HK-2 (cell line): Measurements from ENCODE around the gene PLIN1.

ENCODE experiments used
- DNase-seq: peaks from one replicate; pipeline ENCODE4 v3.0.0-alpha.2; 2018; ENCODE audit not compliant: unreplicated experiment

Gene PLIN1

DNA sequence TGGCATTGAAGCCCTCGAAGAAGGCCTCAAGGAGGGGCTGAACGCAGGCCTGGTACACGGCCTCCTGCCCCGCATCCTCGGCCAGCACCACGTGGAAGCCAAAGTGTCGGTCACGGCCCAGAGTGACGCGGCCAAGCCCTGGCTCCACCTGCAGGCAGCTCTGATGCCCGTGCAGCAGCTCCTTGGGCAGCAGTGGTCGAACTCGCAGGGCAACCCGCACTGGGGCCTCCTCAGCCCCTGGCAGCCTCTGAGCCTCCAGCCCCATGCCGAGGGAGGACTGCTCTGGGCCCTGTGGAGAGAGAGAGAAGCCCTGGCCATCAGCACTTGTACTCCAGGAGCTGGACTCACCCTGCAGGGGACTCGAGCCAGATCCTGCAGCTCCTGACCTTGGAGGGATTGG is 26.5 kb downstream of the PLIN1 start:
- DNase-seq = no peak

DNA sequence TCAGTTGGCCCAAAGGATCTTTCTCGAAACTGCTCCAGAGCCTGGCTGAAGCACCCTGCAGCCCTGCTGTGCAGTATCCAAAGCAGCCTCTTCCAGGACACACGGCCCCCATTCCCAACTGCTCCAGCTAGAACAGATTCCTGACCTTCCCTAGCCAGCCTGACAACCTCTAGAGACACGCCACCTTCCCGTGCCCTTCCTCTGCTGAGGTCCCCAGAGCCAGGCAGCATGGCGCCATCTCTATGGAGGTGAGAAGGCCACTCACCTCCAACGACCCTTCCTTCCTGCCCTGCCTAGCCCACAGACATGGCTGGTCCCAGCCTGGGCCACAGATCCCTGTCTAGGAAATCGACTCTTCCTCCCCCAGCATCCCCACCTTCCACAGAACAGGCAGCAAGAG is 27.0 kb downstream of the PLIN1 start:
- no peak for DNase-seq

DNA sequence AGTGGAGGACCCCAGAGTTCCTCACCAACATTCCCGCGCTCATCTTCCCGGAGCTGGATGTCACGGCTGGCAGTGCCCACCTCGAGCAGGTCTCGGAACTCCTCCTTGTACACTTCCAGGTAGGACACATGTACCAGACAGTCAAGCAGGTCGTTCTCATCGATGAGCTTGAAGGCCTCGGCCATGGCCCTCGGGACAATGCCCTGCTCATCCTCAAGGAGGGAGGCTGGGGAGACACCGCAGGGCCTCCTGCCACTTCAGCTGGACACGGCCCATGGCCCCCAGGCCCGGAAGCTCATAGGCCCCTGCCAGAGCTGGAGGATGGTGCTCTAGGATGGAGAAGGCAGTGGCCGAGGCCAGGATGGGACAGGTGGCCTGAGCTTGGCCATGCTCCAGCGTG is 29.5 kb downstream of the PLIN1 start:
- no peak for DNase-seq

DNA sequence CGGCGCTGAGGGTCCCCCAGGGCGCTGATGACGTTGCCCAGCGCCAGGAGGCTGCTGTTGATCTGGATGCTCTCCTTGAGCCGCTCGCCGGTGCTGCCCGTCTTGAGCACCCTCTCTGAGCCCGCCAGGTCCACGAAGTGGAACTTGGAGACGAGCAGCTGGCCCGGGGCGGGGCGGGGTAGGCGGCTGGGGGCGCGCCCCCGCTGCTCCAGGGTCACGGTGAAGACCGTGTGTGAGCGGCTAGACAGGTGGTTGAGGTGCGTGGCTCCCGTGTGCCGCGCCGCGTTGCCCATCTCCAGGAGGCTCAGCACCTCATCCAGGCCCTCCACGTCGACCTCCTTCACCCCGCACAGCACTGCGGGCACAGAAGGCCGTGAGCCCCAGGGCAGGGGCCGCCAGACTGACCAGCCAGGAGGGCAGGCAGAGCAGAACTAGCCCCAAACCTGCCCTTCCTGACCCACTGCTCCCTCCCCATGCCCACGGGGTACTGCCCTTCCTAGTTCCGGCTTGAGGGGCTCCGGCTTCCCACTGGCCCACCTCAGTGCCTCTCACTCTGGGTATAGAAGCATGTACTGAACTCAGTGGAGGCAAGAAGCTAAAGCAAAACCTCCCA is 30.0 kb downstream of the PLIN1 start:
- DNase-seq = no peak

DNA sequence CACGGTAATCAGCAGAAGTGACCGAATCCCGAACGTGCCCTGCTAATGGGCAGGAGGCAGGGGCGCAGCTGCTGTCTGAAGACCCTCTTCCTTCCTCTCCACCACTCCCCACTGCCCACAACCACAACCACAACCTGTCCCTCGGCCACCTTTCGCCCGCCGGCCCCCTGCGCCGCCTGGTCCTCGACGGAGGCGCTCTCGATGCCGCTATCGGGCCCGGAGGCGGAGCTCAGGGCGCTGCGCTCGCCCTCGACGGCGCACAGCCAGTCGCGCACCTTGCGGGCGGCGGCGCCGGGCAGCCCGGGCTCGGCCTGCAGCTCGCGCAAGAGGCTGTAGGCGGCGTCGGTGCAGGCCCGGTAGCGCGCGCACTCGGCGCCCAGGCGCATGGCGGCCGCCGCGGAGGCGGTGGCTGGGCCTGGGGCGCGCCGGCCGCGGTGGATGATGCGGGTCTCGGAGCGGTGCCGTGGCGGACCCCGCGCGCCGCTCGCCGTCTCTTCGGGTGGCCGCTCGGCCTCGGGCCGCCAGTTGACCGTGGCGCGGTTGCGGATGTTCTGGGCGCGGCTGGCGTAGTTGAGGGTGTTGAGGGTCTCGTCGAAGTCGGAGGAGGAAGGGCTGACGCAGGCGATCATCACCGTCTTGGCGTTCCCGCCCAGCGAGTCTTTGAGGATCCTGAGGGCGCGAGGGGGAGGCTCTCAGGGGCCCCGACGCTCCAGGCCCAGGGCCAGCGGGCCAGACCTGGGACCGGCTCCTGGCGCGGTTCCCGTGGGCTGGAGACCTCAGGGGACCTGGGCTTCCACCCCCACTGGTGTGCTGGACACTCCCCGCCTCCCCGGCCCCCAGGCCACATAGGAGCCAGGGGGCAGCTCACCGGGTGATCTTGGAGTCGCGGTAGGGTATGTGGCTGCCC is 30.8 kb downstream of the PLIN1 start:
- DNase-seq = no peak

DNA sequence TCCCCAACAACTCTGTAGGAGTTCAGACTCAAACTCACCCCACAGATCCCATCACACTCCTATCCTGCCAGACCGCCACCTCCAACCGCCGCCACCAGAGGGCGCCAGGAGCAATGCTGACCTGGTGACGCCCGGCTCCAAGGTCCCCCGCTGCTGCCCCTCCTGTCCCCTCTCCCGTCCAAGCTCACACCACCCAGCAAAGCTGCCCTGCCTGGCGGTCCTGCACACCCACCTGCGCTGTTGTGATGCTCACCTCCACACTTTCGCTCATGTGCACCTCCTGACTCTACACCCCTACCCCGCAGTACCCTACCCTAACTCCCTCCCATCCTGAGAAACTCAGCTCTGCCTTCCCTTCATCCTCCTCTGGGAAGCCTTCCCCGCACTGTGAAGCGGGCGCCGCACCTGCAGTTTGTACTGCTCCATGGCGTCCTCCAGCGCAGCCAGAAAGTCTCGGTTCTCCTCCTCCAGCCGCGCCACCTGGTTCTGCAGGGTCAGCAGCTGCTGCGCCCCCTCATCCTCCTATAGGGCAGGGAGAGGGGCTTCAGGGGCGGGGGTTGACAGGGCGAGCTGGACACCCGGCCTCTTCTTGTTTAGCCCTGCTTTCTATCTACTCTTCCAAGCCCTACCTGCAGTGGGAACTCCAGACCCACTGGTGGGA is 31.8 kb downstream of the PLIN1 start:
- peak; percentile 73 for DNase-seq

DNA sequence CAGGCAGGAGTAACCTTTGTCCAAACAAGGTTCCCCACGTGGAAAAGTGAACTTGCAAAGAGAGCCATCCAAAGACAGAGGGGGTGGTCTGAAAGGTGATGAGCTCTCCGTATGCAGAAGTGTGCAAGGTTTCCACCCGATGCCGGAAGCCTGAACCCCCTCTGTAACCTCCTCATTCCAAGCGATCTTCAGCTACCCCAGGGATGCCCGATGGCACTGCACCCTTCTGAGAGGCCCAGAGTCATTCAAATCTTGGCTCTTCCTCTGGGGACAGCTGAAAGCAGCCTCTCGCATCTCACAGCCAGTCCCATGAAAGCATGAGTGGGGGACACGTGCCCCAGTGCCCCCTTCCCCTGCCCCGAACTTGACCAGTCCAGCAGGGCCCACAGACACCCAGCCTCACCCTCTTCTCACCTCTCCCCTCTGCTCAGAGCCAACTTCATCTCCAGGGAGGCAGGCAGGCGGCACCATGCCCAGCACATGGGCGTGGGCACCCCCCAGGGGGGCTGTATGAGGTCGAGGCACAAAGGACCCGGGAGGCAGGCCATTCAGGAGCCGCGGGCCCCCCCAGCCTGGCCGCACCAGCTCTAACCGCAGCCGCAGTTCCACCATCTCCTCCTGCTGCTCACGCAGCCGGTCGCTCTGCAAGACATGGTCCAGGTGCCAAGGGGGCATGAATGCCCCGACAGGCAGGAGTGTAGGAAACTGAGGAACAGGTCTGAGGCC is 32.6 kb downstream of the PLIN1 start:
- no peak for DNase-seq

DNA sequence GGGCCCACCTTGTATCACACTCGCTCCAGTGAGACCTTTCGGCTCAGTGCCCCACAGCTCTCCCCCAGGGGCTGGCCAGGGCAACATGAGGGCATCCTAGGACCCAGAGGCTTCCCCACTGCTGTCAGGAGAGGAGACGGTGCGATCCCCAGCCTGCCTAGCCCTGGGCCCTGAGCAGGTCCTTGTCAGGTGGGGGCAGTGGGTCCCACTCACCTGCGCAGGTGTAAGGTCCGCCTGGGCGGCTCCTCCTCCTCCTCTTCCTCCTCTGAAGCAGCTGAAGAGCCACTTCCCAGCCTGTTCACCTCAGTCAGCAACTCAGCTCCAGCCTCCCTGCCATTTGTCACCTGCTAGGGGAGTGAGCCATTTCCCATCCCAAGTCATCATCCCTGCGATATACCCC is 33.5 kb downstream of the PLIN1 start:
- DNase-seq = no peak

DNA sequence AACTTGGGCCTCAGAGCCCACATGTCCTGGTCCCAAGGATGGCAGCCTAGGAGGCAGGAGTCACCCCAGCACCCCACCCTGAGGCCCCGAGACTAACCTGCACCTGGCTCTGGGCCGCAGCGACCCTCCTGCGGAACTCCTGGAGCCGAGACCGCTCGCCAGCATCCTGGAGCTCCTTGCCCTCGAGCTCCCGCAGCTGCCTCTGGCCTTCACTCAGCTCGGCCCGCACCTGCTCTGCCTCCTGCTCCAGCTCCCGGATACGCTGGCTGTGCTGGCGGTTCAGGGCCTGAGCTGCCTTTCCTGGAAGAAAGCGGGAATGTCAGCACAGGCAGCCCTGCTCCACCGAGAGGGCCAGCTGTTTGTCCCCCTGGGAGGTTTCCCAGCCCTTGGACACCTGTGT is 37.1 kb downstream of the PLIN1 start:
- no peak for DNase-seq

DNA sequence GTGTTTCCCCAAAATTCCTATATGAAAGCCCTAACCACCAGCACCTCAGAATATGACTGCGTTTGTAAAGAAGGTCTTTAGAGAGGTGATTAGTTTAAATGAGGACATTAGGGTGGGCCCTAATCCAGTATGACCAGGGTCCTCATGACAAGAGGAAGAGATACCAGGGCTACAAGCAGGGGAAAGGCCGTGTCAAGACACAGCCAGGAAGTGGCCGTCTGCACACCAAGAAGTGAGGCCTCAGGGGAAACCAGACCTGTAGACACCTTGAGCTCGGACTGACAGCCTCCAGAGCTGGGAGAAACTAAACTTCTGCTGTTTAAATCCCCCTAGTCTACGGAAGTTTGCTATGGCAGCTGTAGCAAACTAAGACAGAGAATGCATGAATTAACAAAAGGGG is 38.1 kb downstream of the PLIN1 start:
- no peak for DNase-seq

DNA sequence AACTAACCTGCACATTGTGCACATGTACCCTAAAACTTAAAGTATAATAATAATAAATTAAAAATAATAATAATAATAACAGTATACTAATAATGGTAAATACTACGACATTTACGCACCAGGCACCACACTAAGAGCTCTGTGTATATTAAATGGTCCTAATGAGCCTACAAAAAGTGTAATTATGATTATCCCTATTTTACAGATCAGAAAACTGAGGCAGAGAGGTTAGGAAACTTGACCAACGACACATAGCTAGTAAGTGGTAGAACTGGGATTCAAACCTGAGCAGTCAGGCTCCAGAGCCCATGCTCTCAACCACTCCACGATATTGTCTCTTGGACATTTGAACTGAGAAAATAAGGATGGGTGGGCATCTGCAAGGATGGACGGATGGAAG is 38.9 kb downstream of the PLIN1 start:
- DNase-seq = no peak

DNA sequence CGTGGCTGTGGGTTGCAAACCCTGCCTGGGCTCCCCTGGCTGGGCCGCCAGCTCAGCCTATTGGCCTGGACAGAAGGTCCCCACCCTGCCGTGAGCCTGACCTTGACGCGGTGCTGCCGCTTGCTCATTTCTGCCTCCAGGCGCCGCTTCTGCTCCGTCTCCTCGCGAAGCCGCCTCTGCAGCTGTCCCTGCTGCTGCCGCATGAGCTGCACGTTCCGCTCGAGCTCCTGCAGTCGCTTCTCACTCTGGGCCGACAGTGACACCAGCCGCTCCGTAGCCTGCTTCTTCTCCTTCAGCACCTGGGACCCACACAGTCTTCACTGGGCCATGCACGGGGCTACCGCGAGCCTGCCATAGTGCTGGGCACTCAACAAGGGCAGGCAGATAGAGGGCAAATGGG is 45.6 kb downstream of the PLIN1 start:
- no peak for DNase-seq

DNA sequence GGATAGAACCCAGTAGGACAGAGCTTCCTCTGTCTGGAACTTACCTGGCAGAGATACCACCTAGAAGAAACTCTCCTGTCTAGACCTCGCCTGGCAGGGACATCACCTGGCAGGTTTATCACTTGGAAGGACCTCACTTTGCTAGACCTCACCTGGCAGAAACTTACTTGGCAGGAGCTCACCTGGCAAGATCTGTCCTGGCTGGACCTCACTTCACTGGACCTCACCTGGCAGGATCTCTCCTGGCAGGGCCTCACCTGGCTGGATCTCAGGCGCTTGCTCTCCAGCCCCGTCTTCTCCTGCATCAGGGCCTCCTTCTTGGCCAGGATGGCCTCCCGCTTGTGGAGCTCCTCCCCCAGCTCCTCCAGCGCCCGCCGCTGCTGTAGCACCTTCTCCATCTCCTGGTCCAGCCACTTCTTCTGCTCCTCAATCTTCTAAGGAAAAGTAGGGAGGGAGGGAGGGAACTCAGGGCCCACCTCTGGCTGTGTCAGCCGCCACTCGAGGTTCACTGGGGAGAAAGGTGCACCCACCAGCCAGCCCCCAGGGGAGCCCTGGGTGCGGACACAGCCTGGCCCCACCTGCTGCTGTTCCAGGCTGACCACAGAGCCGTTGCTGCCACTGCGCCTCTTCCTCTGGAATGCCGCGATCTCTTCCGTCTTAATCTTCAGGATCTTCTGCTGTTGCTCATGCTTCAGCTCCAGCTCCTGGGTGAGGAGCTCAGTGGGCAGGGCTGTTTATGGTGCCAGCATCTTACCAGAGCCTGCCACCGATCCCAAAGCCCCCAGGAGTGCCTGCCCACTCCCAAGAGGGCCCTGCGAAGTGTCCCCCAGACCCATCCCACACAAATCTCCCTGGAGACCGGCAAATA is 46.4 kb downstream of the PLIN1 start:
- DNase-seq = no peak

DNA sequence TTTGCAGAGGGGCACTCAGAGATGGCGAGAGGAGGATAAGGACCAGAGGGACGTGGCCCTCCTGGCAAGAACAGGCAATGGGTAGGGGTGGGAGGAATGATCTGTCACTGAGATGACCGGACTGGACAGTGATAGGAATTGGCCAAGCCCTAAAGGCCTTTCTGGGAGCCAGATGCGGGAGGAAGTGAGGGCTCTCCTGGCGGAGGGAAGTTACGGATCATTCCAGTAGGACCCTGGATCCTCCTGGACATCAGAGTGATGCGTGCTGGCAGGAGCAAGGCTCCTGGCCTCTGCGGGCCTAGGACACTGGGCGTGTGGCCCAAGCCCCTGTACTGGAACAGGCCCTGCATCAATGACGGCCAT is 47.3 kb downstream of the PLIN1 start:
- no peak for DNase-seq

DNA sequence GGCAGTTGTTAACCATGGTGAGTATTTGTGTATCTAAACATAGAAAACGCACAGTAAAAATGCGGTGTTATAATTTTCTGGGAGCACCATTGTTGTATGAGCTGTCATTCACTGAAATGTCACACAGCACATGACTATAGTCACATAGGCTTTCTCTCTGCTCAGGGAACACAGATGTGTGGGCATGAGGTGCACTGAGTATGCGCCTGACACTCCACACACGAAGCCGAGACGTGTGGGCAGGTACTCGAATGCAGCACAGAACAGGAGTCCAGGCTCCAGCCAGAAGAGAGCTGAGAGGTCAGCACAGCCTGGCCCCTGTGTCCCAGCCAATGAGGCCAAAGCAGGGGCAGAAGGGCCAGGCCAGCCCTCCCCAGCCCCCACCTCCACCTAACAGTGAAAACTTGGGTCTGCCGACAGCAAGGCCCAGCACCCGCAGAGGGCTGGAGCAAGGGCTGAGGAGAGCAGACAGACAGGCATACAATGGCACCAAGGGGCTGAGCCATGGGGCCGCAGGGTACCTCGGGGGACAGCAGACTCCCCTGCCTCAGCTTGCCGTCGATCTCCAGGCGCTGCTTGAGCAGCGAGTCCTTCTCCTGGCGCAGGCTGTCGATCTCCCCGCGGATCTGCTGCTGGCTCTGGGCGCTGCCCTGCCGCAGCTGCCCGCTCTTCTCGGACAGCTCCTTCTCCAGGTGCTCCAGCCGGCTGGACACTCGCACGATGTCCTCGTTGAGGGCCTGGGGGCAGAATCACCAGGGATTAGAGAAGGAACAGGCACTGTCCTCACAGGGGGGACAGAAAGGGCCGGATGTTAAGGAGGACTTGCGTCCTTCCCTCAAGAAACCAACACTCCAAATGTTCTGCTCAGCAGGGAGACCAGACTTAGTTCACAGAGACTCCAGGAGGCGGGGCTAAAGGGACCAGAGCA is 47.9 kb downstream of the PLIN1 start:
- no peak for DNase-seq

DNA sequence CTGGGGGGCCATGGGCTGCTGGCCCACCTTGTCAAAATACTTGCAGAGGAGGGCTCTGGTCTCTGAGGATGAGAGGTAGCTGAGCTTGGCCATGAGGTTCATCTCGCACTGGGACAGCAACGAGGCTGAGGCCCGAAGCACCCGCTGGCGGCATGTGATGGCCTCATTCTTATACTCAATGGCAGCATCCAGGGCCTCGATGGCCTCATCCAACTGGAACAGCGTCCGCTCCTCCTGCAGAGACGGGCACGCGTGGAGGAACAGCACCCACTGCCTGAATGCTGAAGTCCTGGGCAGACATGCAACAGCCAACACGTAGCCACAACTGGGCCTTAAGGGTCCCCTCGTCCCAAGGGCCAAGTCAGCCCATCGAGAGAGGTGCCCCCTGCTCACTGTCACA is 48.9 kb downstream of the PLIN1 start:
- DNase-seq = no peak

DNA sequence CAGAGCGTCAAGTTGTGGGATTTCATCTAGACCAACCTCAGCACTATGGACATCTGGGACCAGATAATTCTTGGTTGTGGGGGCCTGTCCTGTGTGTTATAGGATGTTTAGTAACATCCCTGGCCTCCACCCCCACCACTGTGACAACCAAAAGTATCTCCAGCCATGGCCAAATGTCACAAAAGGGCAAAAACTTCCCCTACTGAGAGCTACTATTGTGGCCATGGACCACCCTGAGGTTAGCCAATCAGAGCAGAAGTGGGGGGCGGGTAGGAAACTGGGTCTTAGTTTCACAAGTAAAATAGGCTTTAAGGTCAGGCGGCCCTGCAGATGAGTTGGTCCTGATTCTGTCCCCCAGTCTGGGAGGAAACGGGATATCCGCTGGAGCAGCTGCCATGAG is 49.3 kb downstream of the PLIN1 start:
- no peak for DNase-seq

DNA sequence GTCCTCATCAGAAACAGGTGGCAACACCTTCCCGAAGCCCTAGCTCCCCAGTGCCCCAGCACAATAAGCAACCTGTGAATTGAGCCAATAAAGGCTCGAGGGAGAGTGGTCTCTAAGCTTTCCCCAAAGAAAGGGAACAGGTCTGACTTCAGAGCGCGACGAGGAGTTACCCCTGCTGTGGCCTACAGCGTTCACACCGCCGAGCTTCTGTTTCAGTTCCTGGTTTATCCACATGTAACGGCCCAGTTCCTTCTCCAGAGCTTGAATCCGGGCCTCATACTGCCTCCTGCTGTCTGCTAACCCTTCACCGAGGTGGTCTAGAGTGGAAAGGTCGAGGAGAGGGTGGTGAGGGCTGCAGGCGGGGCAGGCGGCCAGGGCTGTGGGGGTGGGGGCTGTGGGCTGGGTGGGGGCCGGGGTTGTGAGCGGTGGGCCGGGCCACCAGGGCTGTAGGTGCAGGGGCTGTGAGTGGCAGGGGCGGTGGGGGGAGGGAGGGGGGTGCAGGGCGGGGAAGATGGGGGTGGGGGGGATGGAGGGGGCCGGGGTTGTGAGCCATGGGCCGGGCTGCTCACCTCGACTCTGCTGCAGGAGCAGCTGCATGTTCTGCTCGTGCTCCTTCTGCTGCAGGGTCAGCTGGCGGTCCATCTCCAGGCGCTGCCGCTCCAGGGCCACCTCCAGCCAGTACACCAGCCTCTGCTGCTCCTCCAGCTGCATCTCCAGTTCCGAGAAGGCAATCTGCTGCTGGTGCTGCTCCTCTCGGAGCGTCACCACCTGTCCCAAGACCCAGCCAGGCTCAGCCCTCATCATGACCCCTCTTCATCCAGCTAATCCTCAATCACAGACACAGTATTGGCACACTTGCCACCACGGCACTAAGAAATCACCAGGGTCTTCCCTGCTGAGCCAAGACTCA is 50.1 kb downstream of the PLIN1 start:
- DNase-seq = no peak

DNA sequence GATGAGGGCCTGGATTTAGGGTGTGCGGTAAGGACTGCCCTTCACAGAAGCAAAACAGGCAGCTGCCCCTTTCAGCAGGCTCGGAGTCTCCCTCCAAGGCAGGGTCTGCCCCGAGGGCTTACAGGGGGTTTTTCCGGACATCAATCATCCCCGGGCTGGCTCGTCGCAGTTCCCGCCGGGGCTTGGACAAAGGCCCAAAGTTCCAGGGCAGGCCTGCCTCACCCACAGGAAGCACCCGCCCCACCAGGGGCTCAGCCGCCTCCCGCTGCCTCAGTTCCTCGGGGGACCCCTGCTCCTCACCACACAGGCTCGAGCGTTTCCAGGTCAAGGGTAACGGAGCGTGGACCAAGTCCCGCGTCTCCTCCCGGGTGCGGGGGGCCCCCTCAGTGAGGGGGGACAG is 50.9 kb downstream of the PLIN1 start:
- DNase-seq = no peak
